ENCODE results near the gene ZMIZ2. TPM values are rescaled to one million over a fixed set of nuclear protein-coding genes. Genes with fewer than 3 reads are reported as not detected.

Gene ZMIZ2
- total RNA-seq, 1 experiment from 2014 or later: 91.3 TPM

DNA sequence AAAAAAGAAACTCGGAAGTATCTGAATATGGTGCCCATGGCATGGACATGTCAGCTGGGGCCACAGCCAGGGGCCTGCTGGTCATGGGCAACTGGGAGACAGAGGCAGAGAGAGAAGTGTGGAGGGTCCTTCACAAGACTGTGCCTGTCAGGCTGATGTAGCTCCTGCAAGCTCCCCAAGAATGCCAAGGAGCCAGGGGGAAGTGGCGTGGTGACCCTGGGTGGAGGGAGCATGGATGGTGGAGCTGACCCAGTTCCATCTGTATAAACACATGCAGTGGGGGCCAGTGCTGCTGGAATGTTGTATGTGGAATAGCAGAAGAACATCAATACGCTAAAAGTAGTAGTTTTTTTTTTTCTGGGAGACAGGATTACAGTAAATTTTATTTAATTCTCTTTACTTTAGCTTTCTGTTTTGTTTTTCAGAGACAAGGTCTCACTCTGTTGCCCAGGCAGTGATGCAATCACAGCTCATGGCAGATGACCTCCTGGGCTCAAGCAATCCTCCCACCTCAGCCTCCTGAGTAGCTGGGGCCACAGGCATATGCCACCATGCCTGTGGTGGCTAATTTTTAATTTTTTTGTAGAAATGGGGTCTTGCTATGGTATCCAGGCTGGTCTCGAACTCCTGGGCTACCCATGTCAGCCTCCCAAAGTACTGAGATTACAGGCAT lies 10.5 kb upstream of the ZMIZ2 start:
- no TSS peak for BruUV-seq (replicated peaks)
- Histone ChIP-seq H3K4me1 (ENCODE audit: control insufficient read depth in 1 of 2, insufficient read depth in 2 of 2, low read length in 2 of 2) (peaks cover 22 to 49% of the 10 kb centered on the region in 2 experiments), H3K9me2 (ENCODE audit: insufficient read depth) (no peaks in the 10 kb centered on the region), H3K4me3 (replicated peaks in 1 of 2; ENCODE audit: low read depth in 1 of 2, low read length in 2 of 2) (no peak overlapping the region), H3K27ac (ENCODE audit: low read depth, low read length) (no peak overlapping the region), H2AFZ (ENCODE audit: low read depth, low read length, poor library complexity, severe bottlenecking) (no peak overlapping the region), H3K27me3 (ENCODE audit: insufficient read depth, low read length) (no peaks in the 10 kb centered on the region), H3K36me3 (ENCODE audit: control insufficient read depth in 1 of 2, insufficient read depth in 2 of 2, low read length in 2 of 2) (no peaks in the 10 kb centered on the region), H3K9me3 (ENCODE audit: control insufficient read depth in 1 of 2, insufficient read depth in 1 of 2, low read depth in 1 of 2, low read length in 2 of 2) (no peaks in the 10 kb centered on the region), H3K4me2 (ENCODE audit: low read length) (no peak overlapping the region), H3K9ac (ENCODE audit: low read length) (no peak overlapping the region), H3K79me2 (ENCODE audit: insufficient read depth, low read length) (no peaks in the 10 kb centered on the region), H4K20me1 (ENCODE audit: insufficient read depth) (no peaks in the 10 kb centered on the region)
- POLR2A ChIA-PET: no interaction called here
- ATAC-seq (no peak), DNase-seq (ENCODE audit: low read depth, low spot score) (no peak)
- CTCF ChIA-PET: no interaction called here
- RAD21 ChIA-PET (ENCODE audit: low non-redundant PET in 1 of 2, low total read pairs in 2 of 2, uncharacterized antibody in 2 of 2, unreplicated experiment in 2 of 2): interaction anchor here in 1 of 2 experiments (0.7 kb wide), 1 partner anchor 33 kb away, joined by 3 read pairs; no protein-coding TSS in a partner anchor
- intact Hi-C loops (cut with micrococcal nuclease): no loop called here
- TF ChIP-seq, protein P1, sequence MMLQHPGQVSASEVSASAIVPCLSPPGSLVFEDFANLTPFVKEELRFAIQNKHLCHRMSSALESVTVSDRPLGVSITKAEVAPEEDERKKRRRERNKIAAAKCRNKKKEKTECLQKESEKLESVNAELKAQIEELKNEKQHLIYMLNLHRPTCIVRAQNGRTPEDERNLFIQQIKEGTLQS (IDR thresholded peaks at IDR 0.05): no peak
- TF ChIP-seq FOSL1 (IDR thresholded peaks at IDR 0.05; ENCODE audit: low read depth) (no peak), EZH2 (IDR thresholded peaks at IDR 0.05) (no peak), POLR2A (IDR thresholded peaks at IDR 0.05; ENCODE audit: borderline replicate concordance, extremely low read depth, insufficient read depth, insufficient read length) (no peak), TCF7L2 (IDR thresholded peaks at IDR 0.05; ENCODE audit: borderline replicate concordance, extremely low read depth, insufficient read depth, insufficient read length) (no peak), ZFX (IDR thresholded peaks at IDR 0.05) (no peak), YY1 (IDR thresholded peaks at IDR 0.05; ENCODE audit: extremely low read depth, insufficient replicate concordance, low read depth, low read length) (no peak), POLR2AphosphoS5 (IDR thresholded peaks at IDR 0.05; ENCODE audit: low read depth, low read length) (no peak), EZH2phosphoT487 (IDR thresholded peaks at IDR 0.05; ENCODE audit: borderline replicate concordance) (no peak), ZNF274 (IDR thresholded peaks at IDR 0.05; ENCODE audit: low read depth, low read length) (no peak), CBX3 (IDR thresholded peaks at IDR 0.05; ENCODE audit: low read depth) (no peak), CEBPB (IDR thresholded peaks at IDR 0.05; ENCODE audit: low read depth) (no peak), CTCF (IDR thresholded peaks at IDR 0.05 in 2 of 3, conservative IDR thresholded peaks at IDR 0.05 in 1 of 3; ENCODE audit: borderline replicate concordance in 1 of 3, insufficient read depth in 1 of 3, low read depth in 2 of 3, low read length in 2 of 3) (no peak), EGR1 (IDR thresholded peaks at IDR 0.05; ENCODE audit: low read depth) (no peak)
- TF ChIP-seq, protein P2, sequence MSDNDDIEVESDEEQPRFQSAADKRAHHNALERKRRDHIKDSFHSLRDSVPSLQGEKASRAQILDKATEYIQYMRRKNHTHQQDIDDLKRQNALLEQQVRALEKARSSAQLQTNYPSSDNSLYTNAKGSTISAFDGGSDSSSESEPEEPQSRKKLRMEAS (IDR thresholded peaks at IDR 0.05): no peak
- TF ChIP-seq, protein P3, sequence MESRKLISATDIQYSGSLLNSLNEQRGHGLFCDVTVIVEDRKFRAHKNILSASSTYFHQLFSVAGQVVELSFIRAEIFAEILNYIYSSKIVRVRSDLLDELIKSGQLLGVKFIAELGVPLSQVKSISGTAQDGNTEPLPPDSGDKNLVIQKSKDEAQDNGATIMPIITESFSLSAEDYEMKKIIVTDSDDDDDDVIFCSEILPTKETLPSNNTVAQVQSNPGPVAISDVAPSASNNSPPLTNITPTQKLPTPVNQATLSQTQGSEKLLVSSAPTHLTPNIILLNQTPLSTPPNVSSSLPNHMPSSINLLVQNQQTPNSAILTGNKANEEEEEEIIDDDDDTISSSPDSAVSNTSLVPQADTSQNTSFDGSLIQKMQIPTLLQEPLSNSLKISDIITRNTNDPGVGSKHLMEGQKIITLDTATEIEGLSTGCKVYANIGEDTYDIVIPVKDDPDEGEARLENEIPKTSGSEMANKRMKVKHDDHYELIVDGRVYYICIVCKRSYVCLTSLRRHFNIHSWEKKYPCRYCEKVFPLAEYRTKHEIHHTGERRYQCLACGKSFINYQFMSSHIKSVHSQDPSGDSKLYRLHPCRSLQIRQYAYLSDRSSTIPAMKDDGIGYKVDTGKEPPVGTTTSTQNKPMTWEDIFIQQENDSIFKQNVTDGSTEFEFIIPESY (IDR thresholded peaks at IDR 0.05; ENCODE audit: extremely low read depth, insufficient replicate concordance, low read length): no peak

Measured in HCT116 (cell line).